Measurements from ENCODE around the gene ADGRG3.
"Not testable (repeated sequence)": the region's sequence is repeated elsewhere in the genome, so short reads cannot be mapped to it uniquely, and the experiment has no call there.

Gene ADGRG3

GRCh38 chr16:57721356-57722209, 53.5 kb downstream of the ADGRG3 start:
- no peak for DNase-seq (ENCODE audit: low read depth in 2 of 2)

- DNase-seq (ENCODE audit: low read depth in 2 of 2) = no peak
Observed at GRCh38 chr16:57722210-57722499, 54.0 kb downstream of the ADGRG3 start.

GRCh38 chr16:57722651-57723050, 54.5 kb downstream of the ADGRG3 start:
- DNase-seq (ENCODE audit: low read depth in 2 of 2) = no peak

GRCh38 chr16:57723170-57723569, 55.1 kb downstream of the ADGRG3 start:
- no peak for DNase-seq (ENCODE audit: low read depth in 2 of 2)

- no peak for DNase-seq (ENCODE audit: low read depth in 2 of 2)
Observed at GRCh38 chr16:57724531-57724930, 56.4 kb downstream of the ADGRG3 start.

GRCh38 chr16:57725151-57725550, 57.0 kb downstream of the ADGRG3 start:
- no peak for DNase-seq (ENCODE audit: low read depth in 2 of 2)

- no peak for DNase-seq (ENCODE audit: low read depth in 2 of 2)
Observed at GRCh38 chr16:57725554-57725953, 57.4 kb downstream of the ADGRG3 start.

GRCh38 chr16:57725976-57726375, 57.9 kb downstream of the ADGRG3 start:
- no peak for DNase-seq (ENCODE audit: low read depth in 2 of 2)

GRCh38 chr16:57726433-57726947, 58.4 kb downstream of the ADGRG3 start:
- DNase-seq (ENCODE audit: low read depth in 2 of 2) = no peak

GRCh38 chr16:57727610-57728009, 59.5 kb downstream of the ADGRG3 start:
- DNase-seq (ENCODE audit: low read depth in 2 of 2) = no peak

- DNase-seq (ENCODE audit: low read depth in 2 of 2) = no peak
Observed at GRCh38 chr16:57728336-57729181, 60.5 kb downstream of the ADGRG3 start.

GRCh38 chr16:57729182-57729484, 61.0 kb downstream of the ADGRG3 start:
- no peak for DNase-seq (ENCODE audit: low read depth in 2 of 2)

- DNase-seq (ENCODE audit: low read depth in 2 of 2) = not testable (repeated sequence)
Observed at GRCh38 chr16:57729852-57730251, 61.7 kb downstream of the ADGRG3 start.

GRCh38 chr16:57730771-57731730, 62.9 kb downstream of the ADGRG3 start:
- no peak for DNase-seq (ENCODE audit: low read depth in 2 of 2)

GRCh38 chr16:57732037-57732436, 63.9 kb downstream of the ADGRG3 start:
- DNase-seq (ENCODE audit: low read depth in 2 of 2) = peak in 1 of 2 experiments; percentile 1

- DNase-seq (ENCODE audit: low read depth in 2 of 2) = no peak
Observed at GRCh38 chr16:57732714-57733113, 64.6 kb downstream of the ADGRG3 start.

GRCh38 chr16:57734308-57734924, 66.3 kb downstream of the ADGRG3 start:
- DNase-seq (ENCODE audit: low read depth in 2 of 2) = no peak

- peak; percentile 100 for DNase-seq (ENCODE audit: low read depth in 2 of 2)
Observed at GRCh38 chr16:57734925-57735754, 67.0 kb downstream of the ADGRG3 start.

- no peak for DNase-seq (ENCODE audit: low read depth in 2 of 2)
Observed at GRCh38 chr16:57735755-57736418, 67.8 kb downstream of the ADGRG3 start, which contains the start of gene KATNB1. Gene KATNB1 (plus strand): TSS chr16:57735770. CDS start chr16:57737244, 1,474 bp downstream.
